ENCODE measurements around the gene CADPS. TPM values are rescaled to one million over a fixed set of nuclear protein-coding genes. Genes with fewer than 3 reads are reported as not detected.

CADPS gene
- total RNA-seq, 4 donors from 2014 or later = 0.09 to 4.4 (median 1.6) TPM; not detected in 1

GRCh38 chr3:62378921-62379320 lies 496.3 kb downstream of the CADPS start:
- ATAC-seq (ENCODE audit: low FRiP score) (no peak), DNase-seq (ENCODE audit: low spot score) (no peak)

GRCh38 chr3:62378311-62378789 lies 496.9 kb downstream of the CADPS start:
- TF ChIP-seq CTCF (IDR thresholded peaks at IDR 0.05) = no peak
- no peak for ATAC-seq (ENCODE audit: low FRiP score)
- DNase-seq (ENCODE audit: low spot score) = no peak

More at GRCh38 chr3:62378921-62379320, 496.3 kb downstream of the CADPS start:
- TF ChIP-seq CTCF (IDR thresholded peaks at IDR 0.05) = no peak

GRCh38 chr3:62376906-62377877 lies 498.0 kb downstream of the CADPS start:
- ATAC-seq (ENCODE audit: low FRiP score) (no peak), DNase-seq (ENCODE audit: low spot score) (no peak)
- TF ChIP-seq CTCF (IDR thresholded peaks at IDR 0.05) = no peak

- ATAC-seq (ENCODE audit: low FRiP score) (no peak), DNase-seq (ENCODE audit: low spot score) (no peak)
- no peak for TF ChIP-seq CTCF (IDR thresholded peaks at IDR 0.05)
Observed at GRCh38 chr3:62376454-62376720, 498.8 kb downstream of the CADPS start.

- no peak for ATAC-seq (ENCODE audit: low FRiP score)
- DNase-seq (ENCODE audit: low spot score) = no peak
- TF ChIP-seq CTCF (IDR thresholded peaks at IDR 0.05) = no peak
Observed at GRCh38 chr3:62375655-62376453, 499.4 kb downstream of the CADPS start.

- no peak for TF ChIP-seq CTCF (IDR thresholded peaks at IDR 0.05)
- no peak for DNase-seq (ENCODE audit: low spot score)
- ATAC-seq (ENCODE audit: low FRiP score) = no peak
Observed at GRCh38 chr3:62374341-62375218, 500.6 kb downstream of the CADPS start.

Measured in omental fat pad (tissue), 4 donors.